K562 (cell line): Measurements from ENCODE around the gene DPP10.

Experiments used
- CBX8 ChIP-seq: fragments of 200-600 bp; sonication (generic); IDR thresholded peaks from 2 replicates; pipeline ENCODE4 v1.6.1; 2012; ENCODE audit warnings: borderline replicate concordance, mixed run types, low read depth, mild to moderate bottlenecking, moderate library complexity, mixed read lengths, low read length, control low read depth, inconsistent platforms; ENCODE audit not compliant: poor library complexity, severe bottlenecking; ENCODE audit errors: extremely low read depth
- CTCF ChIP-seq, 3 experiments: IDR thresholded peaks in 2 of 3; conservative IDR thresholded peaks in 1 of 3; 2 replicates each; pipeline ENCODE4 v1.5.1; 2011 to 2012; ENCODE audit warnings: low read length in 3 of 3, mild to moderate bottlenecking in 3 of 3, control low read depth in 2 of 3, improper control_type of control experiment in 1 of 3, inconsistent platforms in 1 of 3, low read depth in 1 of 3, mixed read lengths in 1 of 3, moderate library complexity in 1 of 3; ENCODE audit not compliant: insufficient read depth in 2 of 3
- ERF ChIP-seq: fragments of 450-650 bp; formaldehyde crosslinking; IDR thresholded peaks from 2 replicates; pipeline ENCODE4 v1.4.0; 2020; ENCODE audit warnings: mild to moderate bottlenecking, mixed read lengths
- KAT8 ChIP-seq: fragments of 450-650 bp; IDR thresholded peaks from 2 replicates; pipeline ENCODE4 v1.6.1; 2016; ENCODE audit warnings: low read depth, mild to moderate bottlenecking
- POLR2A ChIP-seq: fragments of 450-650 bp; conservative IDR thresholded peaks from 2 replicates; pipeline ENCODE4 v1.6.1; 2016
- TAF1 ChIP-seq: IDR thresholded peaks from 2 replicates; pipeline ENCODE4 v1.6.1; 2011; ENCODE audit warnings: mild to moderate bottlenecking, low read length, moderate library complexity; ENCODE audit not compliant: insufficient read depth, control insufficient read depth, severe bottlenecking; ENCODE audit errors: extremely low read depth
- TBP ChIP-seq: optimal IDR thresholded peaks from 2 replicates; pipeline ENCODE3; 2011; ENCODE audit warnings: low read depth, low read length, improper control_type of control experiment
- ZBTB17 ChIP-seq: fragments of 450-650 bp; formaldehyde crosslinking; IDR thresholded peaks from 2 replicates; pipeline ENCODE4 v1.4.0; 2020; ENCODE audit warnings: mild to moderate bottlenecking
- ZNF395 ChIP-seq: fragments of 200-800 bp; sonication (Bioruptor generic); IDR thresholded peaks from 2 replicates; pipeline ENCODE4 v1.6.1; 2017; ENCODE audit warnings: missing genetic modification characterization, missing compliant biosample characterization

GRCh38 chr2:114488841-114489530, 46.5 kb downstream of the DPP10 start:
- TF ChIP-seq ZBTB17 (CRISPR knock-in tag) (no peak), TAF1 (no peak), KAT8 (no peak), POLR2A (no peak), CTCF (IDR thresholded peaks at IDR 0.05 in 2 of 3, conservative IDR thresholded peaks at IDR 0.05 in 1 of 3; ENCODE audit: insufficient read depth in 2 of 3, low read depth in 1 of 3, low read length in 3 of 3) (no peak), TBP (no peak), ERF (no peak), CBX8 (no peak), ZNF395 (CRISPR knock-in tag) (no peak)
